IPS-NIHi7 (cell line): Measurements from ENCODE around the gene MRPL27.

Source experiments
- DNase-seq: peaks from one replicate; pipeline ENCODE4 v3.0.0; 2012; ENCODE audit warnings: mixed read lengths; ENCODE audit errors: extremely low spot score

Gene MRPL27

GRCh38 chr17:50386510-50386909 lies 13.5 kb upstream of the MRPL27 start:
- DNase-seq: no peak

- DNase-seq: no peak
Observed at GRCh38 chr17:50382931-50383330, 9.9 kb upstream of the MRPL27 start.

- DNase-seq: no peak
Observed at GRCh38 chr17:50381920-50382319, 8.9 kb upstream of the MRPL27 start.

- no peak for DNase-seq
Observed at GRCh38 chr17:50381260-50381815, 8.4 kb upstream of the MRPL27 start.

- peak; percentile 22 for DNase-seq
Observed at GRCh38 chr17:50380369-50381259, 7.6 kb upstream of the MRPL27 start.

GRCh38 chr17:50379351-50380132 lies 6.6 kb upstream of the MRPL27 start:
- DNase-seq: no peak

GRCh38 chr17:50375858-50376538 lies 3.0 kb upstream of the MRPL27 start:
- DNase-seq: no peak

GRCh38 chr17:50373705-50374104 lies 721 bp upstream of the MRPL27 start:
- no peak for DNase-seq

- DNase-seq: no peak
Observed at GRCh38 chr17:50372222-50372757, 694 bp downstream of the MRPL27 start.

GRCh38 chr17:50371526-50371925 lies 1.5 kb downstream of the MRPL27 start:
- no peak for DNase-seq

- DNase-seq: no peak
Observed at GRCh38 chr17:50370052-50370451, 2.9 kb downstream of the MRPL27 start.

- no peak for DNase-seq
Observed at GRCh38 chr17:50367401-50367800, 5.6 kb downstream of the MRPL27 start.

GRCh38 chr17:50365649-50366393 lies 7.2 kb downstream of the MRPL27 start:
- no peak for DNase-seq

GRCh38 chr17:50365165-50365564 lies 7.8 kb downstream of the MRPL27 start:
- DNase-seq: no peak

GRCh38 chr17:50364715-50365114 lies 8.3 kb downstream of the MRPL27 start:
- peak; percentile 59 for DNase-seq

GRCh38 chr17:50364061-50364458 lies 8.9 kb downstream of the MRPL27 start:
- no peak for DNase-seq

- peak; percentile 96 for DNase-seq
Observed at GRCh38 chr17:50363217-50364060, 9.5 kb downstream of the MRPL27 start.

GRCh38 chr17:50362661-50363060 lies 10.3 kb downstream of the MRPL27 start:
- DNase-seq: no peak

- peak; percentile 85 for DNase-seq
Observed at GRCh38 chr17:50361561-50362480, 11.2 kb downstream of the MRPL27 start.
